ENCODE results near the gene LNX1. TPM values are rescaled to one million over a fixed set of nuclear protein-coding genes. Genes with fewer than 3 reads are reported as not detected.
A peak's percentile ranks its signal among the peaks of the same experiment; 100 is the strongest.

Gene LNX1
- total RNA-seq, 4 donors from 2014 or later = 18.4 to 55.3 (median 31.9) TPM

GRCh38 chr4:53633608-53634007 is 42.3 kb upstream of the LNX1 start:
- peak overlapping the region in 2 of 4 donors; percentile 6 to 47 for H3K27ac ChIP-seq
- no peak overlapping the region for H3K4me3 ChIP-seq
- no peaks in the 10 kb centered on the region for H3K4me1 ChIP-seq
- H3K27me3 ChIP-seq = no peaks in the 10 kb centered on the region
- no peaks in the 10 kb centered on the region for H3K36me3 ChIP-seq
- H3K9me3 ChIP-seq = no peaks in the 10 kb centered on the region
- TF ChIP-seq, protein P1, sequence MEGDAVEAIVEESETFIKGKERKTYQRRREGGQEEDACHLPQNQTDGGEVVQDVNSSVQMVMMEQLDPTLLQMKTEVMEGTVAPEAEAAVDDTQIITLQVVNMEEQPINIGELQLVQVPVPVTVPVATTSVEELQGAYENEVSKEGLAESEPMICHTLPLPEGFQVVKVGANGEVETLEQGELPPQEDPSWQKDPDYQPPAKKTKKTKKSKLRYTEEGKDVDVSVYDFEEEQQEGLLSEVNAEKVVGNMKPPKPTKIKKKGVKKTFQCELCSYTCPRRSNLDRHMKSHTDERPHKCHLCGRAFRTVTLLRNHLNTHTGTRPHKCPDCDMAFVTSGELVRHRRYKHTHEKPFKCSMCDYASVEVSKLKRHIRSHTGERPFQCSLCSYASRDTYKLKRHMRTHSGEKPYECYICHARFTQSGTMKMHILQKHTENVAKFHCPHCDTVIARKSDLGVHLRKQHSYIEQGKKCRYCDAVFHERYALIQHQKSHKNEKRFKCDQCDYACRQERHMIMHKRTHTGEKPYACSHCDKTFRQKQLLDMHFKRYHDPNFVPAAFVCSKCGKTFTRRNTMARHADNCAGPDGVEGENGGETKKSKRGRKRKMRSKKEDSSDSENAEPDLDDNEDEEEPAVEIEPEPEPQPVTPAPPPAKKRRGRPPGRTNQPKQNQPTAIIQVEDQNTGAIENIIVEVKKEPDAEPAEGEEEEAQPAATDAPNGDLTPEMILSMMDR (IDR thresholded peaks at IDR 0.05) = no peak
- no peak for TF ChIP-seq POLR2A (IDR thresholded peaks at IDR 0.05)
- peak in 1 of 3 donors; percentile 51 for DNase-seq

GRCh38 chr4:53629296-53629695 is 38.0 kb upstream of the LNX1 start:
- no peak for DNase-seq
- no peaks in the 10 kb centered on the region for H3K27me3 ChIP-seq
- no peak overlapping the region for H3K27ac ChIP-seq
- H3K36me3 ChIP-seq = no peaks in the 10 kb centered on the region
- TF ChIP-seq, protein P1 (IDR thresholded peaks at IDR 0.05) = no peak
- no peak for TF ChIP-seq POLR2A (IDR thresholded peaks at IDR 0.05)
- H3K4me1 ChIP-seq = no peaks in the 10 kb centered on the region
- H3K9me3 ChIP-seq = no peaks in the 10 kb centered on the region
- no peak overlapping the region for H3K4me3 ChIP-seq

DNA sequence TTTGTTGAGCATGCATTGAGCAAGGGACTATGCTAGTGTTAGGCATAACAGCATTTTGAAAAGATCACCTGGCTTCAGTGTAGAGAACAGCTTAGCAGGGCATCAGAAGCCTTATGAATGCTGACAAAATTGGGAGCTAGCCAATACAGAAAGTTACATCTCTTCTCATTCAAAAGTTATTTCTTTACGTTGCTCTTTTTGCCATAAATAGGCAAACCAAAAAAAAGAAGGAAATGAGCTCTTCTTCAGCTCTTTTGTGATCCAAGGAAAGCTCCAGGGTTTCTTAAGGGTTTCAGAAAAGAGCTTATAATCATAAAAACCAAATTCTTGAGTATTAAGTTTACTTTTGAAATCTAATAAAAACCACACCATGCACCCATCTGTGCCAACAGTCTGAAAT is 35.2 kb upstream of the LNX1 start:
- Histone ChIP-seq H3K9me3 (no peaks in the 10 kb centered on the region), H3K36me3 (no peaks in the 10 kb centered on the region), H3K27ac (no peak overlapping the region), H3K4me3 (no peak overlapping the region), H3K27me3 (no peaks in the 10 kb centered on the region), H3K4me1 (no peaks in the 10 kb centered on the region)
- no peak for DNase-seq
- no peak for TF ChIP-seq POLR2A (IDR thresholded peaks at IDR 0.05)
- TF ChIP-seq, protein P1 (IDR thresholded peaks at IDR 0.05) = no peak

- no peak for DNase-seq
- Histone ChIP-seq H3K9me3 (no peaks in the 10 kb centered on the region), H3K27ac (no peak overlapping the region), H3K36me3 (no peaks in the 10 kb centered on the region), H3K4me3 (no peak overlapping the region), H3K27me3 (no peaks in the 10 kb centered on the region), H3K4me1 (no peaks in the 10 kb centered on the region)
- TF ChIP-seq, protein P1 (IDR thresholded peaks at IDR 0.05) = no peak
- no peak for TF ChIP-seq POLR2A (IDR thresholded peaks at IDR 0.05)
Observed at GRCh38 chr4:53625888-53626287, 34.6 kb upstream of the LNX1 start.

- Histone ChIP-seq H3K27me3 (no peaks in the 10 kb centered on the region), H3K4me1 (no peaks in the 10 kb centered on the region), H3K36me3 (no peaks in the 10 kb centered on the region), H3K9me3 (no peaks in the 10 kb centered on the region), H3K4me3 (no peak overlapping the region), H3K27ac (no peak overlapping the region)
- no peak for TF ChIP-seq POLR2A (IDR thresholded peaks at IDR 0.05)
- no peak for DNase-seq
Observed at GRCh38 chr4:53622739-53623151, 31.5 kb upstream of the LNX1 start.

GRCh38 chr4:53620956-53621355 is 29.7 kb upstream of the LNX1 start:
- H3K4me3 ChIP-seq = no peak overlapping the region
- H3K9me3 ChIP-seq = no peaks in the 10 kb centered on the region
- DNase-seq = no peak
- no peaks in the 10 kb centered on the region for H3K4me1 ChIP-seq
- no peak overlapping the region for H3K27ac ChIP-seq
- no peaks in the 10 kb centered on the region for H3K27me3 ChIP-seq
- TF ChIP-seq, protein P1 (IDR thresholded peaks at IDR 0.05) = peak in 1 of 6 experiments; percentile 6
- TF ChIP-seq POLR2A (IDR thresholded peaks at IDR 0.05) = no peak
- H3K36me3 ChIP-seq = no peaks in the 10 kb centered on the region
